ENCODE results near the gene MICAL2. TPM values are rescaled to one million over a fixed set of nuclear protein-coding genes. Genes with fewer than 3 reads are reported as not detected.

The MICAL2 gene
- total and polyA plus RNA-seq, 2 of the 8 experiments (the other 6 are each of a cell fraction or from before 2014, with no cell fraction given): 1.3 to 4.1 TPM

DNA sequence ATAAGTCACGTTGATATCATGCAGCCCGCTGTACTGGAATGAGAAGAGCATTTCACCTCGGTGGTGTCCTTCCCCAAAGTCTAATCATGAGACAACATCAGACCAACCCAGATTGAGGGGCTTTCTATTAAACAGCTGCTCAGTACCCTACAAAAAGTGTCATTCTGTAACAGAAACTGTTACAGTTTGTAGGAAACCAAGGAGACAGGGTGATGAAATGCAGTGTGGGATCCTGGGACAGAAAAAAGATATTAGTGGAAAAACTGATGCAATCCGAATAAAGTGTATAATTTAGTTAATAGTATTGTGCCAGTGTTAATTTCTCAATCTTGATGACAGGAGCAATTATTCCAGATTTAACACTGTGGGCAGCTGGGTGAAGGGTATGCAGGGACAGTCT, 128.0 kb downstream of the MICAL2 start:
- 82% methylated on average over 4 of the region's 4 CpGs; no CpG with 5 or more reads in 1 of the 2 experiments for WGBS, 2 experiments (ENCODE audit: extremely low coverage in 1 of 2, insufficient coverage in 1 of 2, insufficient read length in 1 of 2, insufficient replicate concordance in 2 of 2, low coverage in 1 of 2, low lambda C conversion rate in 2 of 2, missing lambda C conversion rate in 1 of 2)
- H2BK5ac ChIP-seq (ENCODE audit: low read depth, low read length): no peak overlapping the region
- DNase-seq (ENCODE audit: low read depth in 1 of 2, low spot score in 2 of 2): no peak
- H3K14ac ChIP-seq (ENCODE audit: insufficient read length): no peak overlapping the region
- H2BK12ac ChIP-seq (ENCODE audit: low read depth, low read length): no peak overlapping the region
- peaks cover 0 to 9% (median 2%) of the 10 kb centered on the region in 4 experiments; a peak in 3 of 7 replicates for H3K4me1 ChIP-seq (replicated peaks in 1 of 4; ENCODE audit: control insufficient read depth in 3 of 4, insufficient read depth in 4 of 4, low read length in 3 of 4)
- H3K36me3 ChIP-seq (ENCODE audit: control insufficient read depth in 2 of 4, insufficient read depth in 4 of 4, low read length in 3 of 4): no peaks in the 10 kb centered on the region
- H4K91ac ChIP-seq (replicated peaks; ENCODE audit: insufficient read length, low read length): no peak overlapping the region
- no peaks in the 10 kb centered on the region for H3K23me2 ChIP-seq (ENCODE audit: low read depth, low read length)
- FAIRE-seq: no peak
- no peak overlapping the region for H4K8ac ChIP-seq (ENCODE audit: extremely low read depth, insufficient read depth, low read length)
- H3K56ac ChIP-seq (replicated peaks; ENCODE audit: insufficient read length, low read depth, low read length): no peak overlapping the region
- H2BK20ac ChIP-seq (ENCODE audit: low read length): no peak overlapping the region
- H2BK15ac ChIP-seq (ENCODE audit: low read length): no peak overlapping the region
- H4K5ac ChIP-seq (ENCODE audit: insufficient read length, low read depth, low read length): no peak overlapping the region
- H2AK5ac ChIP-seq (ENCODE audit: low read depth, low read length): no peak overlapping the region
- no peak overlapping the region for H3K4ac ChIP-seq (replicated peaks; ENCODE audit: insufficient read length, low read depth, low read length)
- no peaks in the 10 kb centered on the region for H3K27me3 ChIP-seq (replicated peaks in 1 of 4; ENCODE audit: control insufficient read depth in 3 of 4, extremely low read depth in 1 of 4, insufficient read depth in 3 of 4, low read length in 3 of 4)
- no peak overlapping the region for H3K4me2 ChIP-seq (ENCODE audit: insufficient read depth in 1 of 2, low read depth in 2 of 2, low read length in 2 of 2)
- no peak overlapping the region for H3K9ac ChIP-seq (replicated peaks in 1 of 4; ENCODE audit: extremely low read depth in 1 of 4, low read depth in 3 of 4, low read length in 3 of 4)
- POLR2A ChIA-PET (ENCODE audit: partially characterized antibody): no interaction called here
- no peaks in the 10 kb centered on the region for H3K9me3 ChIP-seq (ENCODE audit: insufficient read depth in 2 of 2, low read depth in 1 of 2, low read length in 1 of 2)
- no peak overlapping the region for H2AFZ ChIP-seq (ENCODE audit: low read length)
- H4K20me1 ChIP-seq (replicated peaks in 1 of 2; ENCODE audit: control insufficient read depth in 1 of 2, insufficient read depth in 2 of 2, low read length in 2 of 2): no peaks in the 10 kb centered on the region
- CTCF ChIA-PET (ENCODE audit: partially characterized antibody): interaction anchor here (0.6 to 10.7 kb wide), 17 partner anchors 13 to 334 kb away, joined by 3 to 137 read pairs (median 6); no protein-coding TSS in a partner anchor
- H3K4me3 ChIP-seq (ENCODE audit: extremely low read depth in 1 of 4, insufficient read depth in 2 of 4, low read depth in 3 of 4, low read length in 4 of 4): no peak overlapping the region
- no peaks in the 10 kb centered on the region for H3K79me2 ChIP-seq (ENCODE audit: control insufficient read depth in 1 of 2, insufficient read depth in 2 of 2, low read length in 2 of 2)
- no peak overlapping the region for H3K23ac ChIP-seq (ENCODE audit: insufficient read length)
- no peak overlapping the region for H3K18ac ChIP-seq (ENCODE audit: extremely low read depth, low read length)
- no peak overlapping the region for H3K27ac ChIP-seq (ENCODE audit: low read depth, low read length)
- no peak overlapping the region for H2BK120ac ChIP-seq (replicated peaks; ENCODE audit: low read depth, low read length)
- H3K79me1 ChIP-seq (ENCODE audit: low read depth, low read length): no peaks in the 10 kb centered on the region
- no peak for TF ChIP-seq CHD2 (IDR thresholded peaks at IDR 0.05; ENCODE audit: low read length)
- TF ChIP-seq SIN3A (conservative IDR thresholded peaks at IDR 0.05 in 1 of 2, IDR thresholded peaks at IDR 0.05 in 1 of 2; ENCODE audit: low read depth in 1 of 2, low read length in 2 of 2): no peak
- no peak for TF ChIP-seq TBP (IDR thresholded peaks at IDR 0.05; ENCODE audit: low read depth, low read length)
- no peak for TF ChIP-seq NRF1 (IDR thresholded peaks at IDR 0.05; ENCODE audit: low read depth, low read length)
- TF ChIP-seq ATF3 (IDR thresholded peaks at IDR 0.05; ENCODE audit: insufficient read depth, low read depth, low read length): no peak
- no peak for TF ChIP-seq PHF8 (conservative IDR thresholded peaks at IDR 0.05; ENCODE audit: low read depth, low read length)

Data from H1 (cell line).